NB4 (cell line): ENCODE measurements around the gene SCGB3A2.

Experiments
- CTCF ChIP-seq: IDR thresholded peaks from one replicate; pipeline ENCODE4 v1.5.1; 2012; ENCODE audit warnings: low read depth, low read length
- MAX ChIP-seq: IDR thresholded peaks from 2 replicates; pipeline ENCODE4 v1.6.1; 2011; ENCODE audit warnings: low read depth, low read length
- POLR2A ChIP-seq: IDR thresholded peaks from 2 replicates; pipeline ENCODE4 v1.6.1; 2011; ENCODE audit warnings: mild to moderate bottlenecking; ENCODE audit not compliant: insufficient read length; ENCODE audit errors: extremely low read depth

DNA sequence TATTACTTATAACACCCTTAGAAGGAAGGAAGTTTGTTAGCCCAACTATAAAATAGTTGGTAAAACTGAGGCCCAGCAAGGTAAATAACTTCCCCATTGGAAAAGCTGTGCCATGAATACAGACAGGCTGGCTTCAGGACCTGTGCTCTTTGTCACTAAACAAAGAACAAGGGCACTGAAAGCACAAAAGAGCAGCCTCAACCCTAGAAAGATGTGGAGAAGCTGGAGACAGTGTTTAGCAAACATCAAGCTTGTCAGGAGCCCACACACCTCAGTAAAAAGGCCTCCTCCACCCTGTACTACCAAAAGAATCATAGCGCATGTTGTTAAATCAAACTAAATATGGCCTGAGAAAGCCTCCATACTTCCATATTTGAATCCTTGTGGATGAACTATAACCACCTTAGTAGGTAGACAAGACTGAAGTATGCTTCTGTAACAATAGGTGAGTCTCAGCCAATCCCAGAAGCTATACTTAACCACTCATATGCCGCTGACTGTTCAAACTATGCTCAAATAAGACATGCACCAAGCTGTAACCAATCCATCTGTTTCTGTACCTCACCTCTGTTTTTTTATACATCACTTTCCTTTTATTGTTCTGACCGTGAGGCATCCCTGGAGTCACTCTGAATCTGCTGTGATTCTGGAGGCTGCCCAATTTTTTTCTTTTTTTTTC, 18.4 kb upstream of the SCGB3A2 start:
- TF ChIP-seq CTCF: no peak
- no peak for TF ChIP-seq MAX
- no peak for TF ChIP-seq POLR2A
